A204.1 (cell line): Measurements from ENCODE around the gene NLRP12.
A peak's percentile ranks its signal among the peaks of the same experiment; 100 is the strongest.
"Not testable (repeated sequence)": the region's sequence is repeated elsewhere in the genome, so short reads cannot be mapped to it uniquely, and the experiment has no call there.

Source experiments
- FAIRE-seq: peaks from 2 replicates; lab custom pipeline; 2012; peaks lifted over from hg19 to GRCh38; lab: Jason Lieb, UNC

NLRP12 gene

DNA sequence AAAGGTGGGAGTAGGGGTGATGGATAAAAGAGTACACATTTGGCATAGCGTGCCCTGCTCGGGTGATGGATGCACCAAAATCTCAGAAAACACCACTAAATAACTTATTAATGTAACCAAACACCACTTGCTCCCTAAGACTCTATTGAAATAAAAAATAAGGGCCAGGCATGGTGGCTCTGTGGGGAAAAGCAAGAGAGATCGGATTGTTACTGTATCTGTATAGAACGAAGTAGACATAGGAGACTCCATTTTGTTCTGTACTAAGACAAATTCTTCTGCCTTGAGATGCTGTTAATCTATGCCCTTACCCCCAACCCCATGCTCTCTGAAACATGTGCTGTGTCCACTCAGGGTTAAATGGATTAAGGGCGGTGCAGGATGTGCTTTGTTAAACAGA lies 14.3 kb upstream of the NLRP12 start:
- not testable (repeated sequence) for FAIRE-seq

- FAIRE-seq = not testable (repeated sequence)
These were observed 8.7 kb upstream of the NLRP12 start for GRCh38 chr19:53832861-53833260.

DNA sequence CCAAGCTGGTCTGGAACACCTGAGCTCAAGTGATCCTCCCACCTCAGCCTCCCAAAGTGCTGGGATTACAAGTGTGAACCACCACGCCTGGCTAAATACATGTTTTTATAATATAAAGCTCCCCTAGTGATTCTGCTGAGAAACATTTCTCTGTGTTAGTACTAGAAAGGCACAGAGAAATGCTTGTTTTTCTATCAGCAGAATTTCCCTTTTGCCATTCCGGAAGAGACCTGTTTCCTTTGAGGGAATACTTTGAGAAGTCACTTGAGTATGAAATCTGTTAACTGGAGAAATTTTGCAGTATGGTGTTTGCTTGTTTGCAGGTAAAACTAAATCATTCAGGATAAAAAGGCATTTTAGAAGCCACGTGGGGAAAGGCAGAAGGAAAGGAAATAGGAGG lies 4.4 kb upstream of the NLRP12 start:
- FAIRE-seq = no peak

DNA sequence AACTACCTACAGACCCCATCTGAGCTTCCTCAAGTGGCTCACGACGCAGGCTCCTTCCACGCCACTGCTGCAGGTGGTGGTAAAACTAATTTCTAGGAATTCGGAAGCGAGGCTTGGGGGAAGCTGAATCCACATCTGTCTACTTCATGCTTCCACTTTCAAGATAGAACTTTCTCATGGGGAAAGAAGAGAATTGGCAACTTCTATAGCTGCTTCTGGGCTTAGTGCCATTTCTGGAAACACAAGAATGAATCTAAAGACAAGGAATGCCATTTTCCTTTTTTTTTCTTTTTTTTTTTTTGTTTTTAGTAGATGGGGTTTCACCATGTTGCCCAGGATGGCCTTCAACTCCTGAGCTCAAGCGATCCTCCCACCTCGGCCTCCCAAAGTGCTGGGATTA lies 2.8 kb upstream of the NLRP12 start:
- FAIRE-seq = no peak

- FAIRE-seq = peak; percentile 99
These were observed 564 bp downstream of the NLRP12 start for GRCh38 chr19:53823380-53824120.

DNA sequence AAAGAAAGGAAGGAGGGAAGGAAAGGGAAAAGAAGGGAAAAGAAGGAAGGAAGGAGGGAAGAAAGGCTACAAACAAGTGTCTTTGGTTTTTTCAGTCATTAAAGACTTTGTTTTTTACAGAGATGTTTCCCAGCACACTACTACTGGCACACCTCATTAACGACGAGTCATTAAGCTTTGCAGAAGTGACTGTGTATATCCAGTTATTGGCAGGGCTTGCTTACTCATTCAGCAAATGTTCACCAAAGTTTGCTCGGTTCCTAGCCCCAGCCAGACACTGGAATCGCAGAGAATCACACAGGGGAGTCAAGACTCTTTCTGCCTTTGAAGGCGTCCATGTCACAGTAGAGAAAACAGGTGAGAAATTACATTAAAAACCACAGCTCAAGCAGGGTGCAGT lies 4.3 kb downstream of the NLRP12 start:
- FAIRE-seq = no peak

DNA sequence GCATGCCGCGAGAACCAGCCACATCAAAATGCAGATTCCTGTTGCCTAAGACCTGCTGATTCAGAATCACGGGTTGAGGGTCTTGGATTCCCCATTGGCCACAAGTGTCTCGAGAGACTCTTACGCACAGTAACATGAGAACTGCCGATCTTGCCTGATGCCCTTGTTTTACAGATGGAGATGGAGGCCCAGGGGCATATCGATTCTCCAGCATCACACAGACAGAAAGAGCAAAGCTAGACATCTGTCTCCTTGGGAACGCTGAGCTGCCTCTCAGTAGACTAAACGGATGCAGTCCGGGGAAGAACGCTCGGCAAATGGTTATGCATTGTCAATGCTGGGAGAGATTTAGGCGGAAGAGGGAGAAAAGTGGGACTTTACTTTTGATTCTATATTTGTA lies 5.4 kb downstream of the NLRP12 start:
- no peak for FAIRE-seq

DNA sequence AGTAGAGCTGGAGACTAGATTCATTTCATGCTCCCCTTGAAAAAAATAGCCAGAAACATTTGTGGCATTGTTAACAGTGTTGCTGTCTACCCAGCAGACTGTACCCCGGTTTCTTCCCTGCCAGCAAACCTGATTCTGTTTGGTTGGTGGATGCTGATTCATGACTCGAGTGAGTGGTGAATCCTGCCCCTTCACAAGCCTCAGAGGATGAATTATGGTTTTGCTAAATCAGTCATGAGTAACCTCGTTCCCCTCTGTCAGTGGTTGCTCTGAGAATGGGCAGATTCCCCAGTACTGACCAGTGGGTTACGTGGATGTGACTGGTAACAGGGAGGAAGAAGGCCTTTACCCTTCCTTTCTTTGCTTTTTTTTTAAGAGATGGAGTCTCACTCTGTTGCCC lies 10.1 kb downstream of the NLRP12 start:
- no peak for FAIRE-seq

DNA sequence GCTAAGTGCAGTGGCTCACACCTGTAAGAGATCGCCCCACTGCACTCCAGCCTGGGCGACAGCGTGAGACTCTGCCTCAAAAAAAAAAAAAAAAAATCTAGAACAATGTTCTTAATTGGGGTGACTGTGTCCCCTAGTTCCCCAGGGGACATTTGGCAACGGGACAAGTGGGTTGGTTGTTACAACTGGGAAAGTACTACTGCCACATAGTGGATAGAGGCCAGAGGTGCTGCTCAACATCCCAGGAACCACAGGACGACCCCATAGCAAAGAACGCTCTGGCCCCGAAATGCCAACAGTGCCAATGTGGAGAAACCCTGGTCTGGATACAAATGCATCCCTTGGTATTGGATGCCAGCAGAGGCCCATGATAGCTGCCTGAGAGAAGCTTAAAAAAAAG lies 11.8 kb downstream of the NLRP12 start:
- FAIRE-seq = no peak

DNA sequence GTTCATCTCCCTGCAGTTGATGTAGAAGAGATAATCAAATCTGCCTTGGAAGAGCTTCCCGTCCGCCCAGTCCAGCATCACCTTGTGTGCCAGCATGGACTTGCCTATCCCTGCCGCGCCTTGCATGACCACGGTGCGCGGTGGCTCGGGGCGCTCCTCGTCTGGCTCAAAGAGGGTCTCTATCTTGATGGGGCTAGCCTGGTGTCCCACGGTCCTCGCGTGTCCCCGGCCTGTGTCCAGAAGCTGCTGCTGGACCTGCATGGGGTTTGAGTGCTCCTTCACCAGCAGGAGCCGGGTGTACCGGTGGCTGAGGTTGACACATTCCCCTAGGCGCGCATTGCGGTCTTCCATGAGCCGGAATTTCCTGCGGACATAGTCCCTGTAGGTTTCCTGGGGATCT lies 13.2 kb downstream of the NLRP12 start:
- FAIRE-seq = no peak

GRCh38 chr19:53810187-53810546 lies 13.9 kb downstream of the NLRP12 start:
- FAIRE-seq = no peak

DNA sequence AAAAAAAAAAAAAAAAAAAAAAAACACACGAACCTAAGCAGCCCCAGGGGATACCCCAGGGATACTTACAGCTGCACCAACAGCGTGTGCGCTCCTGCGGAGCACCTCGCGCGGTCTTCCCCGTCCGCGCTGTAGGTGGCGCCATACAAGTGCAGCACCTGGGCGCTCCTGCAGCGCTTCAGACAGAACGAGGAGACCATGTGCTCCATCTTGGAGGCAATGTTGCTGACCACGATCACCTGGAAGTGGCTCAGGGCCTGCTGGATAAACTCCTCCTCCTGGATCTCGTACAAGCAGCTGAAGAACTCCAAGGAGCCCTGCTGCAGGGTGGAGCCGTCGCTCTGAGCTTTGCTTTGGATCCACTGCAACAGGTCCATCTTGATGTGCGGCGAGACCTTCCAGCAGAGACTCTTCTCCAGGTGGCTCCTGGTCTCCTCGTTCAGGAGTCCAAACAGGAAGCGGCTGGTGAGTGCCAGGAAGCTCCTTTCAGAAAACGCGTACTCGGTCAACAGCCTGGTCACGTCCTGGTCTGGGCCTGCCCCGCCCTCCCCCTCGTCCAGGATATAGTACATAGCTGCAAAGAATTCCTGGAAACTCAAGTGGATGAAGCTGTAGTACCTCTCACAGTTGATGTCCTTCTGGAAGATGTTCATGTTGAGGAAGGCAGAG lies 14.5 kb downstream of the NLRP12 start:
- no peak for FAIRE-seq

DNA sequence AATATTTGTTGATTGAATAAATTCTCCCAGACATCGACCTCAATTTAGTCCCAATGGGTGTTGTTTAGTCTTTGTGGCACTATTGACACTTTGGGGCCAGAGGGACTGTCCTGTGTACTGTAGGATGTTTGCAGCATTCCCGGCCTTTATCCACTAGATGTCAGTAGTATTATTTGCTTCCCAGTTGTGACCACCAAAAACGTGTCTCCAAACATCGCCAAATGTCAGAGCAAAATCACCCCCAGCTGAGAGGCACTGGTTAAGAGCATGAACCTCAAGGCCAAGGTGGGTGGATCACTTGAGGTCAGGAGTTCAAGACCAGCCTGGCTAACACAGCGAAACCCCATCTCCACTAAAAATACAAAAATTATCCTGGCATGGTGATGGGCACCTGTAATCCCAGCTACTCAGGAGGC lies 15.4 kb downstream of the NLRP12 start:
- FAIRE-seq = peak; percentile 91

DNA sequence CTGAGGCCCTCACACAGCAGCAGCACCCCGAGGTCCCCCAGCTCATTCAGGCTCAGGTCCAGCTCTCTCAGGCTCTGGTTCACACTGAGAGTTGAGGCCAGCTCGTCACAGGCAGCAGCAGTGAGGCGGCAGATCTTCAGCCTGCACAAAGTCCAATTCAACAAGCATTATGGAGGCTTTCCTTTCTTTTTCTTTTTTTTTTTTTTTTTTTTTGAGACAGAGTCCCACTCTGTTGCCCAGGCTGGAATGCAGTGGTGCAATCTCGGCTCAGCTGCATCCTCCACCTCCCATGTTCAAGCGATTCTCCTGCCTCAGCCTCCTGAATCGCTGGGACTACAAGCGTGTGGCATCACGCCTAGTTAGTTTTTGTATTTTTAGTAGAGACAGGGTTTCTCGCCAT lies 22.9 kb downstream of the NLRP12 start:
- no peak for FAIRE-seq

DNA sequence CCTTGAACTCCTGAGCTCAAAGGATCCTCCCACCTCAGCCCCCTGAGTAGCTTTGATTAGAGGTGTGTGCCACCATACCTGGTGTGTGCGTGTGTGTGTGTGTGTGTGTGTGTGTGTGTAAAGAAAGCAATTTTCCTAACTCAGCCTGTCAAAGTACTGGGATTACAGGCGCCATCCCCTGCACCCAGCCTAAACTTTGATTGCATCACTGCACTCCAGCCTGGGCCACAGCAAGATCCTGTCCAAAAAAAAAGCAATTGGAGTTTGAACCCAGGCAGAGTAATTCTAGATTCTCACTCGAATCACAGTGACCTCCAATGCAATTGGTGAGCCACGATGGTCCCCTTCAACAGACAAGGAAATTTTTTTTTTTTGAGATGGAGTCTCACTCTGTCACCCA lies 29.1 kb downstream of the NLRP12 start:
- no peak for FAIRE-seq

GRCh38 chr19:53792721-53793433 lies 31.2 kb downstream of the NLRP12 start:
- FAIRE-seq = peak; percentile 97

DNA sequence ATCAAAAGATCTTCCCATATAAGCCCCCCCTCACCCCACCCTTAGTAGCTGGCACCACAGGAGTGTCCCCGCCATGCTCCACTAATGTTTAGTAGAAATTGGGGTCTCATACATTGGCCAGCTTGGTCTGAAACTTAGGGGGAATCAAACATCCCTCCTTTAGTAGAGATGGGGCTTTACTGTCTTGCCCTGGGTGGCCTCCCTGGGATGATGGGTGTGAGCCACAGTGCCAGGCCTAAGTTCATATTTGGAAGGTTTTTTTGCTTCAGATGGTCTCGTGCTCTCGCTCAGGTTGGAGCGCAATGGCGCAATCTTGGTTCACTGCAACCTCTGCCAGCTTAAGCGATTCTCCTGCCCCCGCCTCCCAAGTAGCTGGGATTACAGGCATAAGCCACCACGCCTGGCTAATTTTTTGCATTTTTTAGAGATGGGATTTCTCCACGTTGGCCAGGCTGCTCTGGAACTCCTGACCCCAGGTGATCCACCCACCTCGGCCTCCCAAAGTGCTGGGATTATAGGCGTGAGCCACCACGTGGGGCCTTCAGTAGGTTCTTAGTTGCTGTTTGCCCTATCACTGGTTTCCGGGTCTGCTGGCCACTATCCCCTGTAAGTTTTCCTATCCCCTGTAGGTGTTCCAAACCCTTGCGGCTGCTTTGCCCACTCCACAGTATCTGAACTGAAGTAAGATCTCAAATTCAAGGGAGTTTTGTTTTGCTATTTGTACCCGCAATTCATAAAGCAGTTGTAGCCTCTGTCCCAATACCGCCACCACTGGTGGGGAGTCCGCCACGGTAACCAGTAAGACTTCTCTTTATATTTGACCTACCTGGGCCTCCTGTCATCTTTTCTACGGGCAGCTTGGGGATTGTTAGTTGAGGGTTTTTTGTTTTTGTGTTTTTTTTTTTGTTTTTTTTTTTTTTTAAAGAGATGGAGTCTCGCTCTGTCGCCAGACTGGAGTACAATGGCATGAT lies 34.1 kb downstream of the NLRP12 start:
- no peak for FAIRE-seq

- FAIRE-seq = no peak
These were observed 36.8 kb downstream of the NLRP12 start for GRCh38 chr19:53787266-53787665.

GRCh38 chr19:53786744-53787143 lies 37.4 kb downstream of the NLRP12 start:
- FAIRE-seq = no peak

- no peak for FAIRE-seq
These were observed 38.8 kb downstream of the NLRP12 start for GRCh38 chr19:53785196-53785889.

DNA sequence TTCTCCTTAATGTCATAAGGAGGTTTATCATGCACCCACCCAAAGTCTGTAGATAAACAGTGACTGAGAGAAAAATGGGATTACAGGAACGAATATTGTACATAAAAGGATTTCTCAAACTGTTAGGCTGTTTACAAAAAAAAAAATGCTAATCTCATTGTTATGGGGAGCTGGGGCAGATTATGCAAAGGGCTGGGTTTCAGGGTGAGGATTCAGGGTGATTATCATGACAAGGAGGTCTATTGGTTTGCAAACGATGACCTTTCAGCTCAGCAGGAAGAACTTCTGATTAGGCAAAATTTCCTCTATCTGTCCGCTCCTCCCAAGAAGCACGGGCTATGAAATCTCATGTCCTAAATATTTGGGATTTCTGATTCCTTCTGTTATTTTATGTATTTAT lies 41.4 kb downstream of the NLRP12 start:
- no peak for FAIRE-seq

DNA sequence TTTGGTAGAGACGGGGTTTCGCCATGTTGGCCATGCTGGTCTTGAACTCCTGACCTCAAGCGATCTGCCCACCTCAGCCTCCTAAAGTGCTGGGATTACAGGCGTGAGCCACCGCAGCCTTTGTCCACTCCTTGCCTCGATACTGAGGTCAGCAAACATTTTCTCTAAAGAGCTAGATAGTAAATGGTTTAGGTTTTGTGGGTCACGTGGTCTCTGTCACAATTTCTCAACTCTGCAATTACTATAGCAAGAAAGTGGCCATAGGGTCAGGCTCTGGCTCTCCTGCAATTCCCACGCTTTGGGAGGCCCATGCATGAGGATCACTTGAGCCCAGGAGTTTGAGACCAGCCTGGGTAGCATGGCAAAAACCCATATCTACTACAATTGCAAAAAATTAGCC lies 42.8 kb downstream of the NLRP12 start:
- FAIRE-seq = not testable (repeated sequence)
